A549 (cell line): ENCODE measurements around the gene GAL3ST3.

Experiments
- BCL3 ChIP-seq: fragments of >200 bp; sonication (Bioruptor Twin); formaldehyde crosslinking; IDR thresholded peaks from 3 replicates; pipeline ENCODE4 v1.6.1; 2016
- CTCF ChIP-seq: fragments of >200 bp; sonication (Bioruptor Twin); formaldehyde crosslinking; IDR thresholded peaks from 3 replicates; pipeline ENCODE4 v1.5.1; 2016
- EHF ChIP-seq: fragments of 250-450 bp; sonication (Bioruptor Pico); IDR thresholded peaks from 2 replicates; pipeline ENCODE4 v1.5.0; 2020; ENCODE audit warnings: mild to moderate bottlenecking
- JUN ChIP-seq, 2 experiments: fragments of >200 bp; sonication (Bioruptor Twin); formaldehyde crosslinking; IDR thresholded peaks; 2 replicates in 1 of 2; 3 replicates in 1 of 2; pipeline ENCODE4 v1.6.1; 2016 to 2017
- MYC ChIP-seq: IDR thresholded peaks from 2 replicates; pipeline ENCODE4 v1.6.1; 2012; ENCODE audit warnings: mild to moderate bottlenecking, inconsistent platforms, low read length, improper control_type of control experiment, borderline replicate concordance
- POLR2A ChIP-seq: IDR thresholded peaks from 2 replicates; pipeline ENCODE4 v1.6.1; 2012; ENCODE audit warnings: mild to moderate bottlenecking, low read length
- TF ChIP-seq, protein P1 (sequence below): fragments of 200-600 bp; sonication (generic); IDR thresholded peaks from 2 replicates; pipeline ENCODE4 v1.6.1; 2016; ENCODE audit warnings: antibody characterized with exemption, mild to moderate bottlenecking, moderate library complexity
- TF ChIP-seq, protein P2 (sequence below): IDR thresholded peaks from 2 replicates; pipeline ENCODE4 v1.6.1; 2012

- TF ChIP-seq, protein P1, sequence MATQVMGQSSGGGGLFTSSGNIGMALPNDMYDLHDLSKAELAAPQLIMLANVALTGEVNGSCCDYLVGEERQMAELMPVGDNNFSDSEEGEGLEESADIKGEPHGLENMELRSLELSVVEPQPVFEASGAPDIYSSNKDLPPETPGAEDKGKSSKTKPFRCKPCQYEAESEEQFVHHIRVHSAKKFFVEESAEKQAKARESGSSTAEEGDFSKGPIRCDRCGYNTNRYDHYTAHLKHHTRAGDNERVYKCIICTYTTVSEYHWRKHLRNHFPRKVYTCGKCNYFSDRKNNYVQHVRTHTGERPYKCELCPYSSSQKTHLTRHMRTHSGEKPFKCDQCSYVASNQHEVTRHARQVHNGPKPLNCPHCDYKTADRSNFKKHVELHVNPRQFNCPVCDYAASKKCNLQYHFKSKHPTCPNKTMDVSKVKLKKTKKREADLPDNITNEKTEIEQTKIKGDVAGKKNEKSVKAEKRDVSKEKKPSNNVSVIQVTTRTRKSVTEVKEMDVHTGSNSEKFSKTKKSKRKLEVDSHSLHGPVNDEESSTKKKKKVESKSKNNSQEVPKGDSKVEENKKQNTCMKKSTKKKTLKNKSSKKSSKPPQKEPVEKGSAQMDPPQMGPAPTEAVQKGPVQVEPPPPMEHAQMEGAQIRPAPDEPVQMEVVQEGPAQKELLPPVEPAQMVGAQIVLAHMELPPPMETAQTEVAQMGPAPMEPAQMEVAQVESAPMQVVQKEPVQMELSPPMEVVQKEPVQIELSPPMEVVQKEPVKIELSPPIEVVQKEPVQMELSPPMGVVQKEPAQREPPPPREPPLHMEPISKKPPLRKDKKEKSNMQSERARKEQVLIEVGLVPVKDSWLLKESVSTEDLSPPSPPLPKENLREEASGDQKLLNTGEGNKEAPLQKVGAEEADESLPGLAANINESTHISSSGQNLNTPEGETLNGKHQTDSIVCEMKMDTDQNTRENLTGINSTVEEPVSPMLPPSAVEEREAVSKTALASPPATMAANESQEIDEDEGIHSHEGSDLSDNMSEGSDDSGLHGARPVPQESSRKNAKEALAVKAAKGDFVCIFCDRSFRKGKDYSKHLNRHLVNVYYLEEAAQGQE, result no peak
- no peak for TF ChIP-seq CTCF
- TF ChIP-seq BCL3, result no peak
- no peak; a peak in 1 of 5 replicates for TF ChIP-seq JUN (IDR thresholded peaks at IDR 0.05)
- TF ChIP-seq MYC, result no peak
- TF ChIP-seq EHF, result no peak
- TF ChIP-seq, protein P2, sequence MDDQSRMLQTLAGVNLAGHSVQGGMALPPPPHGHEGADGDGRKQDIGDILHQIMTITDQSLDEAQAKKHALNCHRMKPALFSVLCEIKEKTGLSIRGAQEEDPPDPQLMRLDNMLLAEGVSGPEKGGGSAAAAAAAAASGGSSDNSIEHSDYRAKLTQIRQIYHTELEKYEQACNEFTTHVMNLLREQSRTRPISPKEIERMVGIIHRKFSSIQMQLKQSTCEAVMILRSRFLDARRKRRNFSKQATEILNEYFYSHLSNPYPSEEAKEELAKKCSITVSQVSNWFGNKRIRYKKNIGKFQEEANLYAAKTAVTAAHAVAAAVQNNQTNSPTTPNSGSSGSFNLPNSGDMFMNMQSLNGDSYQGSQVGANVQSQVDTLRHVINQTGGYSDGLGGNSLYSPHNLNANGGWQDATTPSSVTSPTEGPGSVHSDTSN, result no peak
- TF ChIP-seq POLR2A, result no peak
These were observed 3.7 kb upstream of the GAL3ST3 start for GRCh38 chr11:66052664-66052982.
